Head of caudate nucleus (tissue), 42 donors: ENCODE data around the gene KRTAP5-7.

Source experiments
- DNase-seq, 42 donors: peaks; one replicate each; pipeline versions ENCODE4 v3.0.0 to v3.0.0-alpha.2; 2020 to 2021; ENCODE audit warnings: mixed read lengths in 7 of 42
- intact Hi-C: fragments of 100-400 bp; cut with DNase I; formaldehyde crosslinking; loops from one replicate; pipeline ENCODE4 v1.15.0; 2022

Gene KRTAP5-7

GRCh38 chr11:71491940-71492339, 35.1 kb upstream of the KRTAP5-7 start:
- intact Hi-C loops, result no loop called here
- peak in 4 of 42 donors; percentile 3 to 23 (median 5) for DNase-seq

DNA sequence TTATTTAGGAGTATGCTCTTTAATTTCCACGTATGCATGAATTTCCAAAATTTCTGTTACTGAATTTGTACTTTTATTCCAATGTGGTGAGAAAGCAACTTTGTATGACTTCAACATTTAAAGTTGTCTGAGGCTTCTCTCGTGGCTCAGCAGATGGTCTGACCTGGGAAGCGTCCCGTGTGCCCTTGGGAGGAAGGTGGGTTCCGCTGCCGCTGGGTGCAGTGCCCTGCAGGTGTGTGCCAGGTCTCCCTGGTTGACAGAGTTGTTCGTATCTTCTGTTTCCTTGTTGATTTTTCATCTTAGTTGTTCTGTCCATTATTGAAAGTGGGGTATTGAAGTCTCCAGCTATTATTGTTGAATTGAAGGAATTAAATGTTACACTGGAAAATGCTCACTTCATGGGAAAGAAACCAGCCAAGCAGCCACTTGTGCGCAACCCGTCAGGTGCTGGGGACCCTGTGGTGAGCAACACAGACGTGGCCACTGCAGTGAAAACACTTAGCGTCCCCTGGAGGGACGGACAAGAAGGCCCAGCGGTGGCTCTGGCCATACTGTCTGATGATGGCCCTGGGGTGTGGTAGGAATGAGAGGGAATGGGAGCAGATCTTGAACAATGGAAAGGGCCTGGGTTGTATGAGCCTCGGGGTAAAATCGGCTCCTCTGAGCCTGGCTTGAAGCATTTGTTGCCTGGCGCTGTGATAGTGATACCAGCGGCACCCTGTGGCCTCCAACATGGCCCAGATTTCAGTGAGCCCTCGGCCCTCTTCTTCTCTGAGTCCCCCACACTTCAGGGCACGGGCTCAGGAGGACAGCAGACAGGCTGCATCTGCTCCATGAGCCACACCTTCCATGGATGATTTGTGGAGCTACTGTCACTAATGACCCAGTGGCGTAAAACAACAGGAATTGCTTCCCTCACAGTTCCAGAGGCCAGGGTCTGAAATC, 31.5 kb upstream of the KRTAP5-7 start:
- intact Hi-C loops, result no loop called here
- DNase-seq, result peak in 8 of 42 donors; percentile 4 to 18 (median 14)

DNA sequence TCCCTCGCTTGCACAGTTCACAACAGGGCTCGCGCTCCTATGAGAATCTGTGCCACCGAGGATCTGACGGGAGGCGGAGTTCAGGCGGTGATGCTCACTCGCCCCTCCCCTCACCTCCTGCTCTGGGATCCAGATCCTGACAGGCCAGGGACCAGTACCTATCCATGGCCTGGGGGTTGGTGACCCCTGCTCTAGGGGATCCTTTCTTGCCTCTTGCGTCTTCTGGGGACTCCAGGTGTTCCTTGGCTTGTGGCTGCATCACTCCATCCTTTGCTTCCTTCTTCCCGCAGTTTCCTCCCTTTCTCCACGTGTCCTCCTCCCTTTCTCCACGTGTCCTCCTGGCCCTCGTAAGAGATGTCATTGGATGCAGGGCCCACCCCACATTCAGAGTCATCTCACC, 30.6 kb upstream of the KRTAP5-7 start:
- DNase-seq, result peak in 5 of 42 donors; percentile 3 to 29 (median 8)
- intact Hi-C loops, result no loop called here

GRCh38 chr11:71498091-71498490, 29.0 kb upstream of the KRTAP5-7 start:
- DNase-seq, result peak in 4 of 42 donors; percentile 2 to 34 (median 27)
- intact Hi-C loops, result no loop called here

GRCh38 chr11:71499125-71499524, 27.9 kb upstream of the KRTAP5-7 start:
- intact Hi-C loops, result no loop called here
- peak in 5 of 42 donors; percentile 7 to 41 (median 19) for DNase-seq

DNA sequence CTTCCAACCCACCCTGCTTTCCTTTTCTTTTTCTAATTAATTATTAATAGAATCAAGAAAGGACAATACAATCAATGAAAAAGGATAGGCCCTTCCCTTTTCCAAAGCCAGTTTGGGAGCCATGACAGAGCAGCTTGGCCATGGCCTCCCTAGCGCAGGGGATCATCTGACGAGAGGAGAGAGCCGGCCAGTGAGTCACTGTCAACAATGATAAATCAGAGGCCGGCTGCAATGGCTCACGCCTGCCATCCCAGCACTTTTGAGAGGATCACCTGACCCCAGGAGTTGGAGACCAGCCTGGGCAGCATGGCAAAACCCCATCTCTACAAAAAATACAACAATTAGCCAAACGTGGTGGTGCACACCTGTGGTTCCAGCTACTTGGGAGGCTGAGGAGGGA, 27.5 kb upstream of the KRTAP5-7 start:
- intact Hi-C loops, result no loop called here
- peak in 5 of 42 donors; percentile 4 to 39 (median 10) for DNase-seq

DNA sequence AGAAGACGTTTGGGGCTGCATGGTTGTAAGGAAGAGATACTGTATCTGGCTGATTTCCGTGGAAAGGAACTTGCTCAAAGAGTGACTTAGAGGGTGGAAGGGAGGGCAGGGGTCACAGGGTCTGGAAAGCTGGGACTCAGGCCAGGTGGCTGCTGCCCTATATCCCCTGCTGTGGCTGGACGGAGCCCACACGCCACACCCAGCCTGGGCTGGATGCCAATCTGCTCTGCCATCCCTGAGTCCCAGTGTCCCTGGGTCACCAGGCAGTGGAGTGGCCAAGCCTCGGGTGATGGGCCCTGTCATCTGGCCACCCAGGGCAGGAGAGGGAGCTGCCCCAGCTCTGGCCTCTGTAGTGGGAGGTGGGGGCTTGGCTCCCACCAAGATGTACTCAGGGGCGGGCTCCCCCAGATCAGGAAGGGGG, 26.5 kb upstream of the KRTAP5-7 start:
- DNase-seq, result peak in 8 of 42 donors; percentile 15 to 44 (median 19)
- intact Hi-C loops, result no loop called here

- intact Hi-C loops, result no loop called here
Observed at GRCh38 chr11:71501071-71501985, 25.7 kb upstream of the KRTAP5-7 start.

DNA sequence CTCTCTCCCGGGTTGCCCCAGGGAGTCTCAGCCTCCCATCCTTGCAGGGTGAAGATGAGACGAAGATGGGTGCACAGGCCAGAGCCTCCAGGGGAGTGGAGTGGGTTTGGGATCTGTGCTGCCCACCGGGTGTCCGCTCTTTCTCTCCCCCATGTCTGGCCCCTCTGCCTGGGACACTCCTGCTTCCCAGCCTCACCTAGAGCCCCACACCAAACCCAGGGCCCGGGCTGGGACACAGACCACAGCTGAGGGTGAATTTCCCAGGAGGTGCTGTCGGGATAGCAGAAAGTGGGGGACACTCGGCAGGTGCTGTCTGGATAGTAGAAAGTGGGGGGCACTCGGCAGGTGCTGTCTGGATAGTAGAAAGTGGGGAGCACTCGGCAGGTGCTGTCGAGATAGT, 25.0 kb upstream of the KRTAP5-7 start:
- intact Hi-C loops, result no loop called here
- DNase-seq, result no peak

More at GRCh38 chr11:71501071-71501985, 25.7 kb upstream of the KRTAP5-7 start:
- DNase-seq, result peak in 2 of 42 donors; percentile 11 to 28

- intact Hi-C loops, result no loop called here
- no peak for DNase-seq
Observed at GRCh38 chr11:71502871-71503435, 24.1 kb upstream of the KRTAP5-7 start.

- DNase-seq, result peak in 6 of 42 donors; percentile 9 to 61 (median 32)
- intact Hi-C loops, result no loop called here
Observed at GRCh38 chr11:71504531-71504930, 22.5 kb upstream of the KRTAP5-7 start.

GRCh38 chr11:71505001-71505400, 22.1 kb upstream of the KRTAP5-7 start:
- intact Hi-C loops, result no loop called here

DNA sequence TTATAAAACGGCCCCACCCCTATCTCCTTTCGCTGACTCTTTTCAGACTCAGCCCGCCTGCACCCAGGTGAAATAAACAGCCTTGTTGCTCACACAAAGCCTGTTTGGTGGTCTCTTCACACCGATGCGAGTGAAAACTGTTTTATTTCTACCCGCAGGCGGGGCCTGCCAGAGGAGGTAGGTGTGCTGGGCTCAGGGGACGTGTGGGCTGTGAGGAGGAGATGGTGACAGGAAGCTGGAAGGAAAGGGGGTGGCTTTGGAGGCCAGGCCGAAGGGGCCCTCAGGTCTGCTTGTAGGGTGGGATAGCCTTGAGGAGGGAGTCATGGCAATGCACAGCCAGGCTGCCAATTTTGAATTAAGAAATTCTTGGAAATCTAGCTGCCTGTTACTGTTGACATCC, 21.3 kb upstream of the KRTAP5-7 start:
- DNase-seq, result peak in 2 of 42 donors; percentile 13 to 14
- intact Hi-C loops, result no loop called here

More at GRCh38 chr11:71505001-71505400, 22.1 kb upstream of the KRTAP5-7 start:
- peak in 1 of 42 donors; percentile 26 for DNase-seq

DNA sequence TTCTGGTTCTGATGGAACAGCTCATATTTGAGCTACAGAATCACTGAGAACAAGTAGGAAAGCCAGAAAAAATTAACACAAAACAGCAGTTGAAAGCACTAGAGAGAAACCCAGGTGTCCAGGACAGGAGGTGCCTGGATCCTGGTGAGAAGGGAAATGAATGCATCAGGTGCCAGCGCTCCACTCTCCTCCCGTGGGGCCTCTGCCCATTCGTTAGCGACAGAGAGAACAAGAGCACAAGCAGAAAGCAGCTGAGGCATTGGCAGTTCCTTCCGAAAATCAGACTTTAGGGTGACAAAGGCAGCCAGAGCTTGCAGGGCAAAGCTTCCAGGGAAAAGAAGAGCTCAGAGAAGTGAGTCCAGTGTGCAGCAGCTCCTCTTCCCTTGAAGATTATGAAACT, 20.0 kb upstream of the KRTAP5-7 start:
- peak in 2 of 42 donors; percentile 12 to 26 for DNase-seq
- intact Hi-C loops, result no loop called here

DNA sequence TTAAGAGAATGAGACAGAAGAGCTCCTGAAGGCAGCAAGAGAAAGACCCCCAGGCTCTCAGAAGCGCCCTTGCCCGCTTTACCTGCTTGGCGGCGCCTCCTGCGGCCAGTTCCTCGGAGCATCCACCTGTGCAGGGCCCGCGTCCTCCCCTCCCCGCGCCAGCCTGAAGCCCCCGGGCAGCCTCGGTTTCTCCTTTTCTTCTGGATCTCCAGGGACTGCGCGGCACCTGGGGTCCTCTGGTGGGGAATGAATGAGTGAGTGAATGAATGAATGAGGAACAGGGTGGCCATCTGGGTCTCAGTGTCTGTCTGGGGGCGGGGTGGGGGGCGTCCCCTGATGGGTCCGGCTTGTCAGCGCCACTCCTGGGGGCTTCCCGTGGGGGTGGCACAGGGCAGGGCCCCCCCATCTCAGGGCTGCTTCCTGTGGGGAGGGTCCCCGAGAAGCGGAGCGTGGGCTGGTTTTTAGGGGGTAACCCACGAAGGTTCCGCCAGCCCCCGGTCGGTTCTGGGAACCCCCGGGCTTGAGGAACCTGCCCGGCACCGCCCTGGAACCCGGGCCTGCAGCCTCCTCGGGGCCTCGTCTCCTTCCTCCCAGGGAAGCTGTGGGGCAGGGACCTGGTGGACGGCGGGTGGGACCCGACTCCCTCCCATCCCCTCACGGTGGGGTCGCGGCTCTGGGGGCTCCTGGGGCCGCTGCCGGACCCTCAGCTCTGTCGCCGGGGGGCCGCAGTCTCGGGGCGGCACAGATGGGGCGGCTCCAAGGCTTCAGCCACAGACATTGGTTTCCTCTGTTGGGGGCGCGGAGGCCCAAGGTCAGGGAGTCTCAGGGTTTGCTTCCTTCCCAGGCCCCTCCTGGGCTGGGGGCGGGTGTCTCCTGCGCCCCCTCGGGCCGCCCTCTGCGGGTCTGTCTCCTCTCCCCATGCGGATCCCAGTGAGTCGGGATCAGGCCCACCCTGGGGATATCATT, 8.3 kb upstream of the KRTAP5-7 start:
- DNase-seq, result no peak
- intact Hi-C loops, result no loop called here

GRCh38 chr11:71519546-71519945, 7.5 kb upstream of the KRTAP5-7 start:
- intact Hi-C loops, result no loop called here
- no peak for DNase-seq

DNA sequence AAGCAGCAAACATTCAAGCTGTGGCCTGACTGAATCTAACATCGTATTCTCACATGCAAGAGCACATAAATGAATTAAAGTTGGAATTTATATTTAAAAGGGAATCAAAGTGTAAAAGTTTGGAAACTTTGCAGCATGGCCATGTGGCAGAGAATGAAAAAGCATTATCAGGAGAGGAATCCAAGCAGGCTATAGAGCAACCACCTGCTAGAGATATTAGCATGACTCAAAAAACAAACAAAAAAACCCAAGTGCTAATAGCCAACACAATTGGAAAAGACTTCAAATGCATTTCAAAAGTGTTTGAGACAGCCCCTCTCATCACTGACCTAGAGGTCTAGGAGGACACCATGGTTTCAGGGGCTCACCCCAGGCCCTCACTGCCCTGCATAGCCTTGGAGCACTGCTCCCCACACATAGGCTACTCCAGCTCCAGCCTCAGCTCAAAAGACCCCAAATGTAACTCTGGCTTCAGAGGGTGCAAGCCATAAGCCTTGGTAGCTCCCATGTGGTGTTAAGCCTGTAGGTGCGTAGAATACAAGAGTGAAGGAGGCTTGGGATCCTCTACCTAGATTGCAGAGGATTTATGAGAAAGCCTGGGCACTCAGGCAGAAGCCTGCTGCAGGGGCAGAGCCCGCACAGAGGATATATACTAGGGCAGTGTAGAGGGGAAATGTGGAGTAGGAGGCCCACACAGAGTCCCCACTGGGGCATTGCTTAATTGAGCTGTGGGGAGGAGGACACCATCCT, 1.7 kb upstream of the KRTAP5-7 start:
- intact Hi-C loops, result no loop called here
- no peak for DNase-seq
